Thyroid gland (tissue), 4 donors: ENCODE results near the gene FANCC. TPM values are rescaled to one million over a fixed set of nuclear protein-coding genes. Genes with fewer than 3 reads are reported as not detected.

Source experiments
- DNase-seq, 2 donors: peaks; one replicate each; pipeline ENCODE4 v3.0.0-alpha.2; 2019
- H3K27ac ChIP-seq, 3 donors: fragments of 200-600 bp; sonication (generic); 1 replicate in 2 of 3; 2 replicates in 1 of 3; pipeline ENCODE4 v1.5.1; 2016 to 2019; ENCODE audit warnings: mild to moderate bottlenecking in 1 of 3, moderate library complexity in 1 of 3
- H3K27me3 ChIP-seq: fragments of 200-600 bp; sonication (generic); one replicate; pipeline ENCODE4 v1.5.1; 2019
- H3K36me3 ChIP-seq, 2 donors: fragments of 200-600 bp; sonication (generic); one replicate each; pipeline ENCODE4 v1.5.1; 2016 to 2019
- H3K4me1 ChIP-seq, 2 donors: fragments of 200-600 bp; sonication (generic); one replicate each; pipeline ENCODE4 v1.5.1; 2017 to 2019
- H3K4me3 ChIP-seq, 3 donors: fragments of 200-600 bp; sonication (generic); replicated peaks in 1 of 3; 1 replicate in 2 of 3; 2 replicates in 1 of 3; pipeline ENCODE4 v1.5.1; 2016; ENCODE audit warnings: mild to moderate bottlenecking in 1 of 3
- H3K9me3 ChIP-seq: fragments of 200-600 bp; sonication (generic); one replicate; pipeline ENCODE4 v1.5.1; 2017
- POLR2A ChIP-seq, 2 donors: fragments of 450-650 bp; IDR thresholded peaks; one replicate each; pipeline ENCODE4 v1.6.1; 2017; ENCODE audit warnings: antibody characterized with exemption in 2 of 2, mild to moderate bottlenecking in 2 of 2, moderate library complexity in 1 of 2
- WGBS, 2 donors: methylation state at CpG; one replicate each; pipeline ENCODE4 v1.1.5; 2017; 5-methylcytosine and 5-hydroxymethylcytosine counted together
- intact Hi-C: fragments of 100-400 bp; cut with DNase I; formaldehyde crosslinking; loops from one replicate; pipeline ENCODE4 v1.15.1; 2023
- total RNA-seq, 4 donors: library from RNA; depleted of rRNA; stranded (reverse); fragments of >200 nt; gene quantifications; one replicate each; pipeline ENCODE4 v1.2.3, GENCODE V29; 2016
- TF ChIP-seq, protein P1 (sequence below), 6 experiments: fragments of 200-600 bp in 3 of 6; fragments of 450-650 bp in 3 of 6; sonication (generic) in 3 of 6; IDR thresholded peaks; one replicate each; pipeline ENCODE4 v1.5.1; 2016 to 2019; ENCODE audit warnings: antibody characterized with exemption in 6 of 6, mild to moderate bottlenecking in 2 of 6, inconsistent platforms in 1 of 6, moderate library complexity in 1 of 6

Gene FANCC
- total RNA-seq, 4 donors from 2014 or later: 13.9 to 15.0 (median 14.2) TPM

DNA sequence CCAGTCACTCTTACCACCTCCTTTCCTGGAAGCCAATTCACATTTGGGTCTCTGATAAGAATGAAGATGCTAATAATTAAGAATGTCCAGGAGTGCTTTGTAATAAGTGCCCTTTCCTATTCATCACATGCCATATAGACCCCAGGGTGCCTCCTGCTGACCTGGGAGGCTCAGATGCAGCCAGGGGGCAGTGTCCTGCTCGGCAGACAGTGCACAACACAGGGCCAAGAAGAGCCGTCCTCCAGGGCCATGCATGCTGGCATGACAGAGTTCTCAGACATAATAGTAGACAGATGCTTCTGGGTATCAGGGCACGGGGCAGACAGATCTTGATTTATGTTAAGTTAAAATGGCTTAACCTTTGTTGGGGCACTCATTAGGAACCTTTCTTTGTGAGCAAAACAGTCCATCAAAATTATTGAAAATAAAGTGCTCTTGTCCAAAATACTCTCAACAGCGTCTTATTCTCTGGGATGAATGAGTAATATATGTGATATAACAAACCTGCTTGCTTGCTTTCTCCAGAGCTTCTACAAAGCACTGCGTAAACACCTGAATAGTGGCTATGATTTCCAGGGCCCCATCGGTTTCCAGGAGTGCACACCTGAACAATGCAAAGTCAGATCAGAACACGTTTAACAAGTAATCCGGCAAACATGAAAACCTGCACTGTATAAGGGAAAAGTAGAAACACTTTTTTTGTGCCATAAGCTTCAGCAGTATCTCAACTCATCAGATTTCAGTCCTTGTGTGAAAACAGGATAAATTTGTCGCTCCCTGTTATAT lies 192.7 kb downstream of the FANCC start:
- Histone ChIP-seq H3K9me3 (no peaks in the 10 kb centered on the region), H3K36me3 (no peaks in the 10 kb centered on the region), H3K4me3 (no peak overlapping the region), H3K27ac (no peak overlapping the region), H3K4me1 (peaks cover 2 to 7% of the 10 kb centered on the region in 2 donors), H3K27me3 (no peaks in the 10 kb centered on the region)
- no peak for TF ChIP-seq POLR2A (IDR thresholded peaks at IDR 0.05)
- TF ChIP-seq, protein P1, sequence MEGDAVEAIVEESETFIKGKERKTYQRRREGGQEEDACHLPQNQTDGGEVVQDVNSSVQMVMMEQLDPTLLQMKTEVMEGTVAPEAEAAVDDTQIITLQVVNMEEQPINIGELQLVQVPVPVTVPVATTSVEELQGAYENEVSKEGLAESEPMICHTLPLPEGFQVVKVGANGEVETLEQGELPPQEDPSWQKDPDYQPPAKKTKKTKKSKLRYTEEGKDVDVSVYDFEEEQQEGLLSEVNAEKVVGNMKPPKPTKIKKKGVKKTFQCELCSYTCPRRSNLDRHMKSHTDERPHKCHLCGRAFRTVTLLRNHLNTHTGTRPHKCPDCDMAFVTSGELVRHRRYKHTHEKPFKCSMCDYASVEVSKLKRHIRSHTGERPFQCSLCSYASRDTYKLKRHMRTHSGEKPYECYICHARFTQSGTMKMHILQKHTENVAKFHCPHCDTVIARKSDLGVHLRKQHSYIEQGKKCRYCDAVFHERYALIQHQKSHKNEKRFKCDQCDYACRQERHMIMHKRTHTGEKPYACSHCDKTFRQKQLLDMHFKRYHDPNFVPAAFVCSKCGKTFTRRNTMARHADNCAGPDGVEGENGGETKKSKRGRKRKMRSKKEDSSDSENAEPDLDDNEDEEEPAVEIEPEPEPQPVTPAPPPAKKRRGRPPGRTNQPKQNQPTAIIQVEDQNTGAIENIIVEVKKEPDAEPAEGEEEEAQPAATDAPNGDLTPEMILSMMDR (IDR thresholded peaks at IDR 0.05): peak in 1 of 6 experiments; percentile 23
- intact Hi-C loops: loop anchor here (5.0 kb wide), 2 partner anchors 342 to 442 kb away; no protein-coding TSS in a partner anchor
- 82 to 85% methylated on average over 9 of the region's 9 CpGs for WGBS, 2 donors
- no peak for DNase-seq

DNA sequence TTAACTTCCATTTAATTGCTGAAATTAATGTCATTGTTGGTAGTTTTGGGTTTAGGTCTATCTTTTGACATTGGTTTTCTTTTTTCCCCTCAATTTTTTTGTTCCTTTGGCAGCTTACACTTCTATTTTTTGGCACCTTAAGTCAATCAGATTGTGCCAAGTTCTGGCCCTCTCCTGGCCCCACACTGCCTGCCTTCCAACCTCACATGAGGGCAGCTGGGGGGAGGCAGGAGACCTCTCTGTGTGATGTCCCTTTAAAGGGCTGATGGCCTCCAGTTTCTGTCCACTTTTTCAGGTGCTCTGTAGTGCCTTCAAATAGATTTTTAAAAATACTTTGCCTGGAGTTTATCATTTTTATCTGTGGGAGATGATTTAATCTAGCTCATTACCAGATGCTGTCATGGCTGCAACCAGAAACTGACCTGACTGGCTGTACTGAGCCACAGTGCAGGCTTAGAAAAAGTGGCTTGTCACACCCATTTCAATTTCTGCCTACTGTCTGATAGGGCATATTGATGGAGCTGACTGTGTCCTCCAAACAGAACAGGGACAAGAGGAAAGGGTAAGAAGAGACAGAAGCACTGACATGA lies 196.6 kb downstream of the FANCC start:
- TF ChIP-seq POLR2A (IDR thresholded peaks at IDR 0.05): no peak
- TF ChIP-seq, protein P1 (IDR thresholded peaks at IDR 0.05): no peak
- intact Hi-C loops: no loop called here
- H3K27me3 ChIP-seq: no peaks in the 10 kb centered on the region
- DNase-seq: no peak
- no peaks in the 10 kb centered on the region for H3K9me3 ChIP-seq
- H3K4me3 ChIP-seq: no peak overlapping the region
- peaks cover 0 to 1% of the 10 kb centered on the region in 2 donors for H3K4me1 ChIP-seq
- no peak overlapping the region for H3K27ac ChIP-seq
- no peaks in the 10 kb centered on the region for H3K36me3 ChIP-seq

DNA sequence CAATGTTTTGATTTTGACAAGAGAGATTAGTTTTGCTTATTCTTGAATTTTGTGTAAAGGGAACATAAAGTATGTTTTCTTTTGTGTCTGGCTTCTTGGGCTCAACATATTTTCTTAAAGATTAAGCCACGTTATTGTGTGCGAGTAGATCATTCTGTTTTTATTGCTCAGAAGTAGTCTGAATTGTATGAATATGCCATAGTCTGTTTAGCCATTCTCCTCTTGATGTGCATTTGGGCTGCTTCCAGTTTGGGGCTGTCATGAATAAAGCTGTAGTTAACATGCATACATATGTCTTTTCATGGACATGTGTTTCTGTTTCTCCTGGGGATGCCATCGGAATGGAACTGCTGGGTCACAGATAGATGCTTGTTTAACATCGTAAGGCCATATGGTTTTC lies 198.9 kb downstream of the FANCC start:
- WGBS, 2 donors: 83 to 86% methylated on average over 4 of the region's 4 CpGs
- H3K27ac ChIP-seq: no peak overlapping the region
- DNase-seq: no peak
- no peaks in the 10 kb centered on the region for H3K27me3 ChIP-seq
- no peaks in the 10 kb centered on the region for H3K36me3 ChIP-seq
- no peaks in the 10 kb centered on the region for H3K9me3 ChIP-seq
- TF ChIP-seq, protein P1 (IDR thresholded peaks at IDR 0.05): no peak
- TF ChIP-seq POLR2A (IDR thresholded peaks at IDR 0.05): no peak
- H3K4me3 ChIP-seq: no peak overlapping the region
- intact Hi-C loops: no loop called here
- H3K4me1 ChIP-seq: no peaks in the 10 kb centered on the region

DNA sequence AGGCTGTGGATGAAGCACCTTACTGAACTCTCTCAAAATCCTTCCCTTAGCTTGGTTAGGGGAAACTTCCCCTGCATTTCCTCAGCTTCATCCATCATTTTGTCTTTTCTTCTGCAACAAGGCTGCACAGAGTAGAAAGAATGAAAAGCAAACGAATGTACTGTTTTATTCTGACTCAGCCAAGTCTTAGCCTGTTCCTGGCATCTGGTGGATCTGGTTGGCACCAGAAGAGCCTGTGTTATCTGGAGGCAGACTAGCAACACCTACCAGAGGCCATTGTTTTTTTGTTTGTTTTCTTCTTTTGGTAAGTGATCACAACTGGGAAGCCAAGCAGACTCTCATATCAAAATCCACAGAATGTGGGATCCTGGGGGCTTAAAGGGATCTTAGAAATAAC lies 200.7 kb downstream of the FANCC start:
- DNase-seq: no peak
- WGBS, 2 donors: 48 to 75% methylated on average over 1 of the region's 1 CpG
- H3K4me3 ChIP-seq: no peak overlapping the region

More for the DNA sequence above, 200.7 kb downstream of the FANCC start:
- Histone ChIP-seq H3K9me3 (no peaks in the 10 kb centered on the region), H3K27ac (no peak overlapping the region), H3K4me1 (no peaks in the 10 kb centered on the region), H3K36me3 (no peaks in the 10 kb centered on the region), H3K27me3 (no peaks in the 10 kb centered on the region)
- intact Hi-C loops: no loop called here
- TF ChIP-seq POLR2A (IDR thresholded peaks at IDR 0.05): no peak
- TF ChIP-seq, protein P1 (IDR thresholded peaks at IDR 0.05): no peak
